Right lobe of liver (tissue), 6 donors: Measurements from ENCODE around the gene TPM3. TPM values are rescaled to one million over a fixed set of nuclear protein-coding genes. Genes with fewer than 3 reads are reported as not detected.

Experiments used
- ATAC-seq, 4 donors: fragments of 200-7000 bp; cut with Tn5 transposase; one replicate each; pipeline ENCODE4 v1.9.1; 2020; ENCODE audit warnings: mild to moderate bottlenecking in 4 of 4, moderate library complexity in 4 of 4
- DNase-seq, 3 donors: peaks; one replicate each; pipeline ENCODE4 v3.0.0-alpha.2; 2020
- H3K27ac ChIP-seq, 3 donors: fragments of 200-600 bp; one replicate each; pipeline ENCODE4 v1.8.0; 2022
- H3K27me3 ChIP-seq, 2 donors: fragments of 200-600 bp; one replicate each; pipeline ENCODE4 v1.8.0; 2022
- H3K36me3 ChIP-seq, 4 donors: fragments of 200-600 bp; sonication (generic) in 1 of 4; one replicate each; pipeline versions ENCODE4 v1.5.1 to v1.8.0; 2017 to 2022; ENCODE audit warnings: control low read depth in 1 of 4
- H3K4me1 ChIP-seq, 4 donors: fragments of 200-600 bp; sonication (generic) in 1 of 4; one replicate each; pipeline versions ENCODE4 v1.5.1 to v1.8.0; 2017 to 2022; ENCODE audit warnings: control low read depth in 1 of 4
- H3K4me3 ChIP-seq, 3 donors: fragments of 200-600 bp; one replicate each; pipeline ENCODE4 v1.8.0; 2022
- H3K9me3 ChIP-seq, 4 donors: fragments of 200-600 bp; sonication (generic) in 1 of 4; one replicate each; pipeline versions ENCODE4 v1.5.1 to v1.8.0; 2017 to 2022; ENCODE audit warnings: control low read depth in 1 of 4
- POLR2A ChIP-seq: fragments of 450-650 bp; IDR thresholded peaks from one replicate; pipeline ENCODE4 v1.6.1; 2017; ENCODE audit warnings: antibody characterized with exemption, mild to moderate bottlenecking
- WGBS: methylation state at CpG from one replicate; pipeline ENCODE4 v1.1.6; 2018; ENCODE audit warnings: low coverage, low lambda C conversion rate; ENCODE audit not compliant: insufficient coverage; ENCODE audit errors: missing lambda C conversion rate; 5-methylcytosine and 5-hydroxymethylcytosine counted together
- intact Hi-C, 2 donors: fragments of 100-400 bp; cut with DNase I; formaldehyde crosslinking; loops; one replicate each; pipeline versions ENCODE4 v1.11.2 to v1.14.1; 2022
- total RNA-seq, 6 experiments: library from RNA; depleted of rRNA in 2 of 6; stranded (reverse); fragments of >200 nt in 2 of 6; fragmentation: NEBNext Ultra II Directional in 3 of 6; extraction: Animal tissue kit (Norgen Biotek cat#: 25700) in 3 of 6; gene quantifications; one replicate each; pipeline versions ENCODE4 v1.1.0 to v1.2.4, GENCODE V29; 2016 to 2023
- TF ChIP-seq, protein P1 (sequence below), 4 donors: fragments of 200-600 bp in 3 of 4; fragments of 450-650 bp in 1 of 4; IDR thresholded peaks; one replicate each; pipeline versions ENCODE4 v1.5.1 to v1.8.0; 2016 to 2022; ENCODE audit warnings: antibody characterized with exemption in 4 of 4, mild to moderate bottlenecking in 2 of 4
- donor health status: DM: no; HTN: yes; CAD: no.
- donor health status: DM: no; HTN: no; CAD: no.
- donor health status: DM: no; HTN: no; CAD: no.
- donor health status: DM: no; HTN: yes; CAD: no.
- donor health status: DM: no; HTN: yes; CAD: no.

Gene TPM3
- total RNA-seq, 6 experiments from 2014 or later: 76.3 to 189 (median 120) TPM

DNA sequence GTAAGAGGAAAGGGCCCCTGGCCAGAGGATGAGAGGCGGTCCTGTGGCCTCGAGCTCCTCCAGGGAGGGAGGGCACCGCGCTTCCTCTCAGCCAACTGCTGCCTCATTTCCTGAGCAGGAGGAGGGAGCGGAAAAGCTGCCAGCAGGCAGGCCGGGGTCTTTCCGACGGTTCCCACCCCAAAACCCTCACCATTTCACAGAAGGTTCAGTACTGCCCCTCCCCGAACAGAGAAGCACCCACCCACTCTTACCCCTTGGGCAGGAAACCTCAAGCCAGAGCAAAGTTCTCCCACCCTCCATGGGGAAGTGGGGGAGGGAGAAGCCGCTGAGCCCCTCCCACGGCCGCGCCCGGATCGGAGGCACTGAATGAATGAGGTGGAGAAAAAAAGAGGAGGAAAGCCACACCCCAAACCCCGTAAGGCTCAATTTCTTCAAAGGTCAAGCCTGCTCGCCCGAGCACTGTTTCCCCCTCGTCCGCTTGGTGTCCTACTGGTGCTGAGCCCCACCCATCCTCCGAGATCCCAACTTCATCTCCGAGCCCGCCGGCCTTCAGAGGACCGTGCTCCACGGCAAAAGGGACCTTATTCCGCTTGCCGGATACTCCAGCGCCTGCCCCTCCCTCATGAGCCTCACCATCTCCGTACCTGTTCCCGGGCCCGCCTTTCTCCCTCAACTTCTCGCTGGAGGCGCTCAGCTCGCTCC is 9.4 kb downstream of the TPM3 start:
- Histone ChIP-seq H3K36me3 (no peaks in the 10 kb centered on the region), H3K27me3 (no peaks in the 10 kb centered on the region), H3K9me3 (no peaks in the 10 kb centered on the region), H3K27ac (peak overlapping the region; percentile 77 to 88 (median 84)), H3K4me3 (peak overlapping the region; percentile 85 to 99 (median 98)), H3K4me1 (peaks cover 3 to 48% (median 19%) of the 10 kb centered on the region in 4 donors)
- intact Hi-C loops: no loop called here
- 0% methylated on average over 8 of the region's 35 CpGs for WGBS
- peak; percentile 29 for TF ChIP-seq POLR2A
- TF ChIP-seq, protein P1, sequence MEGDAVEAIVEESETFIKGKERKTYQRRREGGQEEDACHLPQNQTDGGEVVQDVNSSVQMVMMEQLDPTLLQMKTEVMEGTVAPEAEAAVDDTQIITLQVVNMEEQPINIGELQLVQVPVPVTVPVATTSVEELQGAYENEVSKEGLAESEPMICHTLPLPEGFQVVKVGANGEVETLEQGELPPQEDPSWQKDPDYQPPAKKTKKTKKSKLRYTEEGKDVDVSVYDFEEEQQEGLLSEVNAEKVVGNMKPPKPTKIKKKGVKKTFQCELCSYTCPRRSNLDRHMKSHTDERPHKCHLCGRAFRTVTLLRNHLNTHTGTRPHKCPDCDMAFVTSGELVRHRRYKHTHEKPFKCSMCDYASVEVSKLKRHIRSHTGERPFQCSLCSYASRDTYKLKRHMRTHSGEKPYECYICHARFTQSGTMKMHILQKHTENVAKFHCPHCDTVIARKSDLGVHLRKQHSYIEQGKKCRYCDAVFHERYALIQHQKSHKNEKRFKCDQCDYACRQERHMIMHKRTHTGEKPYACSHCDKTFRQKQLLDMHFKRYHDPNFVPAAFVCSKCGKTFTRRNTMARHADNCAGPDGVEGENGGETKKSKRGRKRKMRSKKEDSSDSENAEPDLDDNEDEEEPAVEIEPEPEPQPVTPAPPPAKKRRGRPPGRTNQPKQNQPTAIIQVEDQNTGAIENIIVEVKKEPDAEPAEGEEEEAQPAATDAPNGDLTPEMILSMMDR (IDR thresholded peaks at IDR 0.05): no peak
- ATAC-seq (peak; percentile 45 to 54 (median 50)), DNase-seq (peak; percentile 82 to 87 (median 85))

DNA sequence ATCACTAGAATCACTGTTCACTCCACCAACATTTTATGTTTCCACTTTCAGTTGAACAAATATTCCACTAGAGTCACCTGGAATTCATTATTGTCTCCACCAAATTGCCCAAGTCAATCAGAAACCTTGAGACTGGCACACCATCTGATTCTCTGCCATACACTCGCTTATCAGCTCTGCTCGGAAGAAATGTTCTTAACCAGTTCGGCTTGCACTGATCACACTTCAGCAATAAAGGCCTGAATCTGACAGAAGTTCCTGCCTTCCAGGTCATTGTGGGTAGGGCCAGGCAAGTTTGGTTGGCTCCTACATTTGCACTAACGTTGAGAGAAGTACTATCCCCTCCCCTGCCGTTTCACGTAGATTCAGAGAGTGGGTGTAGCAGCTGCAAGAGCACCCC is 10.0 kb downstream of the TPM3 start:
- TF ChIP-seq, protein P1 (IDR thresholded peaks at IDR 0.05): no peak
- no peak for TF ChIP-seq POLR2A
- 0% methylated on average over 5 of the region's 6 CpGs for WGBS
- no peaks in the 10 kb centered on the region for H3K27me3 ChIP-seq
- intact Hi-C loops: no loop called here
- H3K4me3 ChIP-seq: peak overlapping the region; percentile 85 to 99 (median 98)
- ATAC-seq (no peak), DNase-seq (no peak)
- H3K27ac ChIP-seq: peak overlapping the region; percentile 77 to 88 (median 84)
- no peaks in the 10 kb centered on the region for H3K9me3 ChIP-seq
- H3K4me1 ChIP-seq: peaks cover 3 to 53% (median 19%) of the 10 kb centered on the region in 4 donors
- no peaks in the 10 kb centered on the region for H3K36me3 ChIP-seq

DNA sequence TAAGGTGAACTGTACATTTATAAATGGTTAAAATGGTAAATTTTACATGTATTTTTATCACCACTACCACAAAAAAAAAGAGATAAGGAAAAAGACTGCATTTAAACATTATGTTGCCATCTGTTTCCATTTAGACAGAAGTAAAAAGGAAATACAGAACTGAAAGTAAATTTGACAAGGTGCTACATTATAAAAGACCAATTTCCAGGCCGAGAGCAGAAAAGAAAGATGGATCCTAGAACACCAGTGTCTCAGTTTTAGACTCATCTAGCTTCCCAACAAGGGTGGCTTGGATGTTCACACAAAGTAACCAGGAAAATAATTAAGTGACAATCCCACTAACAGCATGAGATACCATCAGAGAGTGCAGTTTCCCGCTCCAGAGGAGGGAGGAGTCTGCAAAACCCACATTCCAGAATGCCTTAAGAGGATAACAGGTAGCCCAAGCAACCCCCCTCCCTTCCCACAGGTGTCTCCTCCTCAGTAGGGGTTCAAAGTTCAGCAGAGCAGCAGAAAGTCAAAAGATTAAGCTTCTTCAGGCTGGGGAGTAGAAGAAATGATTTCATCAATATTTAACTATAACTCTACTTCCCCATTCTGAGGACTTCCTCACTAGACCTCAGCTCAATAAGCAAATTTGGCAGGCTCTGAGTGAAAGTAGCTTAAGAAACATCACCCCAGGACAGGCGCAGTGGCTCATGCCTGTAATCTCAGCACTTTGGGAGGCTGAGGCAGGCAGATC is 11.8 kb downstream of the TPM3 start:
- 54% methylated on average over 3 of the region's 3 CpGs for WGBS
- Histone ChIP-seq H3K4me3 (no peak overlapping the region), H3K4me1 (peaks cover 3 to 69% (median 19%) of the 10 kb centered on the region in 4 donors), H3K27me3 (no peaks in the 10 kb centered on the region), H3K27ac (peak overlapping the region in 2 of 3 donors; percentile 79 to 84), H3K36me3 (peaks cover 0 to 5% (median 0%) of the 10 kb centered on the region in 4 donors), H3K9me3 (no peaks in the 10 kb centered on the region)
- intact Hi-C loops: no loop called here
- ATAC-seq (no peak), DNase-seq (no peak)
- TF ChIP-seq, protein P1 (IDR thresholded peaks at IDR 0.05): no peak
- TF ChIP-seq POLR2A: no peak

DNA sequence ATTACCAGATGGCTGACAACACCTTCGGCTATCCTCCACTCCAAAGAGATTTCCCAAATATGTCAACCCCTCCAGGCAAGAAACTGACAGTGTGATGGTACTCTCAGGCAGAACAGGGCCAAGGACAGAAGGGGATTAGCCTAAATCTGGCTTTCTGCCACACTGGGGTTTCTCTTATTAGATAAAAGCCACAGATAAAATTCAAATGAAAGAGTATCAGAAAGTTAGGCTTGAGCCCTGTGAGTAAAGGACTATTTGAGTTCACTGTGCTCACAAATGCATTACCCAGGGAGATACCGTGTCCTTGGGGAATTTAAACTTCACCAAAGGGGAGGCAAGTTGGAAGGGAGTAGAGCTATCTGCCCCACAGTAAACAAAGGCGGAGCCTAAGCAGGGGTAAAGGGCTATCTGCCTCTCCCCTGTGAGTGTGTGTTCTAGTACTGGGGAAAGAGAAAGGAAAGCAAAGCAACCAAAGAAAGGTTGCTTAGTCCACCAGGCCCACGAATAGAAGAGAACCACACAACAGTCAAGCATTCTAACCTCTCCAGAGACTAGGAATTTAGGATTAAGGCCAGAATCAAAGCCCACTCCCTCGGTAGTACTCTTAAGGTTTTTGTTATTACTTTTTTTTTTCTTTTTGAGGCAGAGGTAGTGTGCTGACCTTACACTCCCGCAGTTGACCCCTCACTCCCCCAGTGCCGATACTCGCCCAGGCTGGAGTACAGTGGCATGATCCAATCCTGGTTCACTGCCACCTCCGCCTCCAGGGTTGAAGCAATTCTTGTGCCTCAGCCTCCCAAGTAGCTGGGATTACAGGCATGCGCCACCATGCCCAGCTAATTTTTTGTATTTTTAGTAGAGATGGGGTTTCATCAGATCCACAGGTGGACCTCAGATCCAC is 12.7 kb downstream of the TPM3 start:
- Histone ChIP-seq H3K4me3 (peak overlapping the region in 2 of 3 donors; percentile 14 to 35), H3K4me1 (peaks cover 3 to 69% (median 19%) of the 10 kb centered on the region in 4 donors), H3K36me3 (peaks cover 0 to 5% (median 0%) of the 10 kb centered on the region in 4 donors), H3K9me3 (no peaks in the 10 kb centered on the region), H3K27me3 (no peaks in the 10 kb centered on the region), H3K27ac (peak overlapping the region in 2 of 3 donors; percentile 79 to 84)
- TF ChIP-seq POLR2A: peak; percentile 36
- TF ChIP-seq, protein P1 (IDR thresholded peaks at IDR 0.05): no peak
- intact Hi-C loops: no loop called here
- peak in 2 of 3 donors; percentile 65 to 81 for DNase-seq
- peak; percentile 52 to 77 (median 68) for ATAC-seq
- 24% methylated on average over 10 of the region's 10 CpGs for WGBS
